Neuronal stem cell (in vitro differentiated cells): Measurements from ENCODE around the gene ZNF132.
A peak's percentile ranks its signal among the peaks of the same experiment; 100 is the strongest.

Experiments used
- DNase-seq: peaks from one replicate; pipeline ENCODE4 v3.0.0-alpha.2; 2013; ENCODE audit warnings: low spot score
- H2AFZ ChIP-seq: one replicate; pipeline ENCODE4 v1.6.1; 2013; ENCODE audit warnings: mild to moderate bottlenecking, low read length, inconsistent platforms
- H2AK5ac ChIP-seq: 2 replicates; pipeline ENCODE4 v1.6.1; 2013; ENCODE audit warnings: low read depth, mild to moderate bottlenecking, inconsistent platforms, low read length, moderate library complexity, mixed read lengths
- H2BK120ac ChIP-seq: 2 replicates; pipeline ENCODE4 v1.6.1; 2013; ENCODE audit warnings: low read depth, mild to moderate bottlenecking, inconsistent platforms, low read length, moderate library complexity, mixed read lengths
- H2BK12ac ChIP-seq: one replicate; pipeline ENCODE4 v1.6.1; 2013; ENCODE audit warnings: low read length, inconsistent platforms
- H2BK15ac ChIP-seq: 2 replicates; pipeline ENCODE4 v1.6.1; 2013; ENCODE audit warnings: mild to moderate bottlenecking, low read length, inconsistent platforms, mixed read lengths
- H2BK5ac ChIP-seq: one replicate; pipeline ENCODE4 v1.6.1; 2013; ENCODE audit warnings: inconsistent platforms, mild to moderate bottlenecking, low read length, moderate library complexity
- H3K14ac ChIP-seq: one replicate; pipeline ENCODE4 v1.6.1; 2013; ENCODE audit warnings: low read length, inconsistent platforms
- H3K18ac ChIP-seq: 2 replicates; pipeline ENCODE4 v1.6.1; 2013; ENCODE audit warnings: low read length, inconsistent platforms
- H3K23ac ChIP-seq: 2 replicates; pipeline ENCODE4 v1.6.1; 2013; ENCODE audit warnings: low read depth, mild to moderate bottlenecking, mixed read lengths, low read length, inconsistent platforms; ENCODE audit not compliant: poor library complexity
- H3K27ac ChIP-seq: replicated peaks from 3 replicates; pipeline ENCODE4 v1.5.1; 2013; ENCODE audit warnings: low read length, inconsistent platforms
- H3K27me3 ChIP-seq, 3 experiments: 2 replicates each; pipeline ENCODE4 v1.6.1; 2013; ENCODE audit warnings: low read length in 3 of 3, mild to moderate bottlenecking in 2 of 3, inconsistent platforms in 1 of 3, low read depth in 1 of 3, mixed read lengths in 1 of 3, moderate library complexity in 1 of 3; ENCODE audit not compliant: control insufficient read depth in 3 of 3, insufficient read depth in 3 of 3
- H3K36me3 ChIP-seq, 2 donors: replicated peaks in 1 of 2; 2 replicates each; pipeline ENCODE4 v1.6.1; 2013; ENCODE audit warnings: low read length in 2 of 2; ENCODE audit not compliant: control insufficient read depth in 2 of 2, insufficient read depth in 2 of 2
- H3K4ac ChIP-seq: 2 replicates; pipeline ENCODE4 v1.6.1; 2013; ENCODE audit warnings: inconsistent platforms, mild to moderate bottlenecking, low read length, moderate library complexity
- H3K4me1 ChIP-seq, 2 donors: 1 replicate in 1 of 2; 2 replicates in 1 of 2; pipeline ENCODE4 v1.6.1; 2013; ENCODE audit warnings: low read length in 2 of 2, low read depth in 1 of 2; ENCODE audit not compliant: control insufficient read depth in 2 of 2, insufficient read depth in 1 of 2
- H3K4me2 ChIP-seq: one replicate; pipeline ENCODE4 v1.6.1; 2013; ENCODE audit warnings: mild to moderate bottlenecking, low read length, inconsistent platforms; ENCODE audit not compliant: insufficient read depth, poor library complexity, severe bottlenecking
- H3K4me3 ChIP-seq, 2 donors: 2 replicates each; pipeline ENCODE4 v1.5.1; 2013; ENCODE audit warnings: low read length in 2 of 2, mild to moderate bottlenecking in 2 of 2, inconsistent platforms in 1 of 2, moderate library complexity in 1 of 2
- H3K79me1 ChIP-seq: one replicate; pipeline ENCODE4 v1.6.1; 2013; ENCODE audit warnings: low read depth, mild to moderate bottlenecking, inconsistent platforms, low read length, moderate library complexity
- H3K9ac ChIP-seq: one replicate; pipeline ENCODE4 v1.6.1; 2013; ENCODE audit warnings: mild to moderate bottlenecking, low read depth, low read length, inconsistent platforms; ENCODE audit not compliant: poor library complexity
- H3K9me3 ChIP-seq, 2 donors: replicated peaks in 1 of 2; 2 replicates each; pipeline versions ENCODE3 to v1.6.1; 2013; ENCODE audit warnings: low read length in 2 of 2, mild to moderate bottlenecking in 2 of 2, inconsistent platforms in 1 of 2, low read depth in 1 of 2, mixed read lengths in 1 of 2, moderate library complexity in 1 of 2; ENCODE audit not compliant: control insufficient read depth in 2 of 2, insufficient read depth in 1 of 2
- H4K8ac ChIP-seq: one replicate; pipeline ENCODE4 v1.6.1; 2013; ENCODE audit warnings: low read depth, mild to moderate bottlenecking, inconsistent platforms, low read length, moderate library complexity
- H4K91ac ChIP-seq: one replicate; pipeline ENCODE4 v1.6.1; 2013; ENCODE audit warnings: low read length, low read depth, mild to moderate bottlenecking, inconsistent platforms; ENCODE audit not compliant: poor library complexity
- WGBS, 2 donors: extraction: QIAGEN DNeasy Blood & Tissue Kit; methylation state at CpG; one replicate each; pipeline ENCODE4 v1.1.7; 2013; ENCODE audit warnings: missing lambda C conversion rate in 2 of 2, mixed read lengths in 1 of 2; ENCODE audit not compliant: insufficient read length in 2 of 2, insufficient replicate concordance in 1 of 2; ENCODE audit errors: extremely low coverage in 2 of 2; 5-methylcytosine and 5-hydroxymethylcytosine counted together

ZNF132 gene

GRCh38 chr19:58416604-58417003 lies 23.3 kb downstream of the ZNF132 start:
- Histone ChIP-seq H3K4me2 (no peak overlapping the region), H3K79me1 (no peaks in the 10 kb centered on the region), H3K18ac (no peak overlapping the region), H3K9ac (no peak overlapping the region), H3K4me1 (no peaks in the 10 kb centered on the region), H4K91ac (no peak overlapping the region), H4K8ac (no peak overlapping the region), H3K9me3 (peaks cover 18% of the 10 kb centered on the region in 2 donors), H3K27me3 (no peaks in the 10 kb centered on the region), H2AFZ (no peak overlapping the region), H3K23ac (no peak overlapping the region), H3K36me3 (peaks cover 38 to 61% of the 10 kb centered on the region in 2 donors), H2AK5ac (no peak overlapping the region), H2BK120ac (no peak overlapping the region), H3K4ac (no peak overlapping the region), H3K14ac (no peak overlapping the region), H2BK12ac (no peak overlapping the region), H3K27ac (no peak overlapping the region), H2BK15ac (no peak overlapping the region), H2BK5ac (no peak overlapping the region), H3K4me3 (no peak overlapping the region)
- DNase-seq: no peak
- no CpG with 5 or more reads among the region's 5 CpGs for WGBS, 2 donors

DNA sequence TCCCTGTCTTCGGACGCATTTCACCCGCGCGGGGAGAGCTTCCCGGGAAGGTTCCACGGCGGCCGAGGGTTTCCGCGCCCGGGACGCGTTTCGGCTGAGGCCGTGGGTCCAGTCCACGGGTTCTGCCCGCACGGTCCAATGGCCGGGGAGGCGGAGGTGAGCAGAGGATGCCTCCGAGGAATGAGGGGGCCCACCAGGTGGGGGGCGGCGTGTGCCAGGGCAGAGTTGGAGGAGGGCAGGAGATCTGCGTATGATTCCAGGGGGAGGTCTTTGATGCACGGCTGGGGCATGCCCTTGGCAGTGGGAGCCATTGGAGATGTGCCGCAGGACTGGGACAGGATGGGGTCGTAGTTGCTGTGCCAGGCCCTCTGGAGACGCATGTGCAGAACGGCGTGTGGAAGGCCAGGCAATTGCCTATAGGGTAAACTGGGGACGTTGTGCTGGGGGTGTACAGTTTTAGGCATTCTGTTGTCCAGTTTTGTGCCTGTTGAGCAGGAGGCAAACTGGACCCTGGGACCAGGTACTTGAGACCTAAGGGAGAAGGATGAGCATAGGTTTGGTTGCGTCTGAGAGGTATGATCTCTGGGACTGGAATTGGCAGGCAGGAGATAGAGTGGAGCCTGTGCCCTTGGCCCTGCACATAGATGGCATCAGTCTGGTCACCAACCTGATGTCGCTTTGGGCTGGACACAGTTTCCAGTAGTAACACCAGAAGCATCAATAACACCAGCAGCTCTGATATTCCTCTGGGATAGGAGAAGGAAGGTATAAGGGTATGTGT lies 30.8 kb downstream of the ZNF132 start:
- Histone ChIP-seq H2BK5ac (peak overlapping the region; percentile 95), H3K36me3 (peaks cover 0 to 3% of the 10 kb centered on the region in 2 donors), H2BK12ac (peak overlapping the region; percentile 34), H4K8ac (peak overlapping the region; percentile 96), H3K14ac (peak overlapping the region; percentile 94), H3K27ac (no peak overlapping the region), H2BK15ac (no peak overlapping the region), H2AFZ (peak overlapping the region; percentile 93), H3K4me2 (peak overlapping the region; percentile 95), H3K4me1 (peaks cover 13 to 18% of the 10 kb centered on the region in 2 donors), H2BK120ac (peak overlapping the region; percentile 87), H4K91ac (no peak overlapping the region), H3K79me1 (peaks cover 8% of the 10 kb centered on the region), H3K27me3 (no peaks in the 10 kb centered on the region), H3K18ac (peak overlapping the region; percentile 99), H3K4ac (no peak overlapping the region), H2AK5ac (peak overlapping the region; percentile 93), H3K9ac (peak overlapping the region; percentile 99), H3K4me3 (peak overlapping the region; percentile 84 to 97), H3K23ac (peak overlapping the region; percentile 97), H3K9me3 (no peaks in the 10 kb centered on the region)
- DNase-seq: no peak
- WGBS, 2 donors: no CpG with 5 or more reads among the region's 34 CpGs

DNA sequence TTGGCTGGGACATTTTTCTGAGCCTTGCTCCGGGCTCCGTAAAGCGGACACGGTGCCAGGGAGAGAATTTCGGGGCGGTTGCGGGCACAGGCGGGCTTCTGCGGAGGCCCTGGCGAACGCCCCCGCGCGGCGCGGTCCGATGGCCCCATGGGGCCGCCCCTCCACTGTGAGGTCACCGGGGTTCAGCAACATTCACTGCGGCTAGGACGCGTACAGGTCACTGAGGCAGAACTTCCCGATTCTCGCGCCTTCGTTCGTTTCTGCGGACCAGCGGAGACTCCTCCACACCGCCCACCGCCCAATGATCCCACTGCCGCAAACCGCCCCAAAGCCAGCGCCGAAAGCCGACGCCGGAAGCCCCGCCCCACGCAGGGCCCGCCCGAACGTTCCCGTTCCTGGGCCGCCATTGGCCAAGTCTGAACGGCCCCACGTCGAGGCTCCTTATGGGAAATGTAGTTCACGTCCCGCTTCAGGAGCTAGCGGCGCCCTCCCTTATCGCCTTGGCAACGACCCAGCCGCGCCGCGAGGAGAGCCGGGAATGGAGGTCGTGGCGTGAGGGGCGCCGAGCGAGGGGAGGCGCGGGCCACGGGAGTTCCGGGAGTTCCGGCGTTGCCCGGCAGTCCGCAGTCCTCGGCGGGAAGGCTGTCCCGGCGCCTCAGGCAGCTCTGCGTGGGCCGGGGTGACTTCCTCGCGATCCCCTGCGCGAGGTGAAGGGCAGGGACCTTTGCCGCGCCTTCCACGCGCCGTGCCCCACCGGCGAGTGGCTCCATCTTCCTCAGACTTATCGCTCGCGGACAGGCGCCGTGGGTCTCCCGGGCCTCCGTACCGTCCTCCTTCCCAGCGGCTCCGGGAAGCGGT lies 31.6 kb downstream of the ZNF132 start, which contains the start of gene ZNF584:
ZNF584 (plus strand) TSS at position 498 of the 858 bp plus-strand sequence. CDS start 499 bp downstream, outside the sequence.
- H3K23ac ChIP-seq: peak within 1 kb of the TSS; percentile 97
- peak within 1 kb of the TSS; percentile 87 for H2BK120ac ChIP-seq

More for the DNA sequence above, 31.6 kb downstream of the ZNF132 start, which contains the start of gene ZNF584:
- H3K4me1 ChIP-seq: peaks cover 13 to 18% of the 10 kb centered on the region in 2 donors
- peak within 1 kb of the TSS; percentile 10 for H2BK15ac ChIP-seq
- H3K18ac ChIP-seq: peak within 1 kb of the TSS; percentile 99
- peak within 1 kb of the TSS; percentile 95 for H3K4me2 ChIP-seq
- peak within 1 kb of the TSS; percentile 93 for H2AK5ac ChIP-seq
- H3K9ac ChIP-seq: peak within 1 kb of the TSS; percentile 99
- no CpG with 5 or more reads among the region's 100 CpGs for WGBS, 2 donors
- peak within 1 kb of the TSS; percentile 96 for H4K8ac ChIP-seq
- peak within 1 kb of the TSS; percentile 93 for H2AFZ ChIP-seq
- H3K14ac ChIP-seq: peak within 1 kb of the TSS; percentile 94
- peaks cover 0 to 1% of the 10 kb centered on the region in 2 donors for H3K36me3 ChIP-seq
- peak; percentile 95 for DNase-seq
- peaks cover 8% of the 10 kb centered on the region for H3K79me1 ChIP-seq
- H3K4me3 ChIP-seq: peak within 1 kb of the TSS; percentile 84 to 97
- H3K27me3 ChIP-seq: no peaks in the 10 kb centered on the region
- no peak within 1 kb of the TSS for H4K91ac ChIP-seq
- H3K9me3 ChIP-seq: peaks cover 0 to 6% of the 10 kb centered on the region in 2 donors
- H2BK5ac ChIP-seq: peak within 1 kb of the TSS; percentile 95
- peak within 1 kb of the TSS; percentile 73 for H2BK12ac ChIP-seq
- H3K4ac ChIP-seq: peak within 1 kb of the TSS; percentile 97
- H3K27ac ChIP-seq: peak within 1 kb of the TSS; percentile 93
